IMR-90 (cell line): Measurements from ENCODE around the gene NREP.

Experiments used
- BHLHE40 ChIP-seq: fragments of 150-350 bp; IDR thresholded peaks from 2 replicates; pipeline ENCODE4 v1.6.1; 2016; ENCODE audit warnings: mild to moderate bottlenecking, low read depth, low read length
- CEBPB ChIP-seq: IDR thresholded peaks from 2 replicates; pipeline ENCODE4 v1.6.1; 2012; ENCODE audit warnings: low read depth, low read length, improper control_type of control experiment
- CHD1 ChIP-seq: IDR thresholded peaks from 2 replicates; pipeline ENCODE4 v1.6.1; 2012; ENCODE audit warnings: low read depth, low read length, improper control_type of control experiment
- CTCF ChIP-seq: conservative IDR thresholded peaks from 2 replicates; pipeline ENCODE4 v1.5.1; 2012; ENCODE audit warnings: mild to moderate bottlenecking, low read depth, low read length, improper control_type of control experiment
- FOS ChIP-seq: fragments of 150-350 bp; IDR thresholded peaks from 2 replicates; pipeline ENCODE4 v1.6.1; 2016; ENCODE audit warnings: low read depth, low read length
- MXI1 ChIP-seq: IDR thresholded peaks from 2 replicates; pipeline ENCODE4 v1.6.1; 2012; ENCODE audit warnings: low read depth, mild to moderate bottlenecking, low read length, moderate library complexity, borderline replicate concordance
- NFE2L2 ChIP-seq: fragments of 150-350 bp; IDR thresholded peaks from 2 replicates; pipeline ENCODE4 v1.6.1; 2016; ENCODE audit warnings: low read depth, mild to moderate bottlenecking, low read length
- POLR2A ChIP-seq: IDR thresholded peaks from 2 replicates; pipeline ENCODE4 v1.6.1; 2012; ENCODE audit warnings: mild to moderate bottlenecking, low read depth, low read length
- RCOR1 ChIP-seq: IDR thresholded peaks from 2 replicates; pipeline ENCODE4 v1.6.1; 2012; ENCODE audit warnings: mild to moderate bottlenecking, low read length, improper control_type of control experiment; ENCODE audit not compliant: insufficient replicate concordance
- RFX5 ChIP-seq: IDR thresholded peaks from 2 replicates; pipeline ENCODE4 v1.8.0; 2012; ENCODE audit warnings: low read depth, mild to moderate bottlenecking, low read length, moderate library complexity
- SMC3 ChIP-seq: fragments of 150-350 bp; IDR thresholded peaks from 2 replicates; pipeline ENCODE4 v1.6.1; 2016; ENCODE audit warnings: low read depth, mild to moderate bottlenecking, antibody characterized with exemption, low read length, moderate library complexity
- USF2 ChIP-seq: fragments of 150-350 bp; IDR thresholded peaks from 2 replicates; pipeline ENCODE4 v1.6.1; 2017; ENCODE audit warnings: mild to moderate bottlenecking, antibody characterized with exemption, low read length, low read depth
- TF ChIP-seq, protein P1 (sequence below): fragments of 150-350 bp; IDR thresholded peaks from 2 replicates; pipeline ENCODE4 v1.6.1; 2016; ENCODE audit warnings: low read depth, mild to moderate bottlenecking, low read length, moderate library complexity, borderline replicate concordance

GRCh38 chr5:111704452-111705085, 52.4 kb downstream of the NREP start:
- TF ChIP-seq POLR2A: no peak
- TF ChIP-seq CTCF: no peak
- no peak for TF ChIP-seq CHD1
- no peak for TF ChIP-seq RCOR1
- no peak for TF ChIP-seq MXI1
- no peak for TF ChIP-seq BHLHE40
- TF ChIP-seq NFE2L2: no peak
- no peak for TF ChIP-seq CEBPB
- TF ChIP-seq USF2: no peak
- TF ChIP-seq RFX5: no peak
- TF ChIP-seq, protein P1, sequence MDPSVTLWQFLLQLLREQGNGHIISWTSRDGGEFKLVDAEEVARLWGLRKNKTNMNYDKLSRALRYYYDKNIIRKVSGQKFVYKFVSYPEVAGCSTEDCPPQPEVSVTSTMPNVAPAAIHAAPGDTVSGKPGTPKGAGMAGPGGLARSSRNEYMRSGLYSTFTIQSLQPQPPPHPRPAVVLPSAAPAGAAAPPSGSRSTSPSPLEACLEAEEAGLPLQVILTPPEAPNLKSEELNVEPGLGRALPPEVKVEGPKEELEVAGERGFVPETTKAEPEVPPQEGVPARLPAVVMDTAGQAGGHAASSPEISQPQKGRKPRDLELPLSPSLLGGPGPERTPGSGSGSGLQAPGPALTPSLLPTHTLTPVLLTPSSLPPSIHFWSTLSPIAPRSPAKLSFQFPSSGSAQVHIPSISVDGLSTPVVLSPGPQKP: no peak
- TF ChIP-seq SMC3: no peak
- no peak for TF ChIP-seq FOS
